Ascending aorta (tissue), 2 donors: ENCODE data around the gene IL18BP. TPM values are rescaled to one million over a fixed set of nuclear protein-coding genes. Genes with fewer than 3 reads are reported as not detected.

Experiments
- DNase-seq, 2 donors: peaks; one replicate each; pipeline ENCODE4 v3.0.0-alpha.2; 2019; ENCODE audit warnings: low spot score in 2 of 2
- H3K27ac ChIP-seq, 2 donors: fragments of 200-600 bp; sonication (generic); one replicate each; pipeline ENCODE4 v1.5.1; 2016 to 2017; ENCODE audit warnings: mild to moderate bottlenecking in 1 of 2
- H3K27me3 ChIP-seq: fragments of 200-600 bp; sonication (generic); one replicate; pipeline ENCODE4 v1.5.1; 2017
- H3K36me3 ChIP-seq, 2 donors: fragments of 200-600 bp; sonication (generic); one replicate each; pipeline ENCODE4 v1.5.1; 2016
- H3K4me1 ChIP-seq, 2 donors: fragments of 200-600 bp; sonication (generic); one replicate each; pipeline ENCODE4 v1.5.1; 2016 to 2017; ENCODE audit warnings: mild to moderate bottlenecking in 1 of 2
- H3K4me3 ChIP-seq, 2 donors: fragments of 200-600 bp; sonication (generic); one replicate each; pipeline ENCODE4 v1.5.1; 2016 to 2017; ENCODE audit warnings: mild to moderate bottlenecking in 1 of 2
- H3K9me3 ChIP-seq, 2 donors: fragments of 200-600 bp; sonication (generic); one replicate each; pipeline ENCODE4 v1.5.1; 2016
- CTCF ChIP-seq, 3 experiments: fragments of 200-600 bp in 2 of 3; fragments of 450-650 bp in 1 of 3; sonication (generic) in 2 of 3; IDR thresholded peaks; one replicate each; pipeline ENCODE4 v1.5.1; 2016 to 2019; ENCODE audit warnings: antibody characterized with exemption in 3 of 3, mild to moderate bottlenecking in 1 of 3, moderate library complexity in 1 of 3
- intact Hi-C: fragments of 100-400 bp; cut with DNase I; formaldehyde crosslinking; loops from one replicate; pipeline ENCODE4 v1.15.1; 2023
- total RNA-seq: library from RNA; depleted of rRNA; stranded (reverse); fragments of >200 nt; gene quantifications from one replicate; pipeline ENCODE4 v1.1.0, GENCODE V29; 2016

The IL18BP gene
- total RNA-seq, 1 donor from 2014 or later = 5.0 TPM

- intact Hi-C loops = no loop called here
- TF ChIP-seq CTCF (IDR thresholded peaks at IDR 0.05) = no peak
- DNase-seq = peak in 1 of 2 donors; percentile 58
- Histone ChIP-seq H3K27me3 (no peaks in the 10 kb centered on the region), H3K4me1 (peaks cover 8% of the 10 kb centered on the region in 2 donors), H3K36me3 (peaks cover 73 to 77% of the 10 kb centered on the region in 2 donors), H3K9me3 (no peaks in the 10 kb centered on the region), H3K4me3 (no peak overlapping the region), H3K27ac (no peak overlapping the region)
These were observed 5.1 kb downstream of the IL18BP start for GRCh38 chr11:72003776-72004171.

GRCh38 chr11:72004515-72005346 is 6.0 kb downstream of the IL18BP start:
- H3K4me1 ChIP-seq = peaks cover 2 to 8% of the 10 kb centered on the region in 2 donors
- no peaks in the 10 kb centered on the region for H3K27me3 ChIP-seq
- DNase-seq = peak in 1 of 2 donors; percentile 53
- H3K27ac ChIP-seq = no peak overlapping the region
- intact Hi-C loops = no loop called here
- H3K4me3 ChIP-seq = no peak overlapping the region
- peaks cover 83 to 87% of the 10 kb centered on the region in 2 donors for H3K36me3 ChIP-seq
- no peaks in the 10 kb centered on the region for H3K9me3 ChIP-seq
- TF ChIP-seq CTCF (IDR thresholded peaks at IDR 0.05) = no peak

- peak in 1 of 2 donors; percentile 53 for DNase-seq
- H3K27ac ChIP-seq = no peak overlapping the region
These were observed 6.9 kb downstream of the IL18BP start for GRCh38 chr11:72005347-72006260.

GRCh38 chr11:72006309-72007088 is 7.8 kb downstream of the IL18BP start:
- DNase-seq = peak in 1 of 2 donors; percentile 46
- Histone ChIP-seq H3K4me1 (no peaks in the 10 kb centered on the region), H3K27ac (no peak overlapping the region), H3K36me3 (peaks cover 97 to 99% of the 10 kb centered on the region in 2 donors), H3K9me3 (no peaks in the 10 kb centered on the region), H3K27me3 (no peaks in the 10 kb centered on the region), H3K4me3 (no peak overlapping the region)
- no peak for TF ChIP-seq CTCF (IDR thresholded peaks at IDR 0.05)
- intact Hi-C loops = no loop called here

More at GRCh38 chr11:72005347-72006260, 6.9 kb downstream of the IL18BP start:
- H3K36me3 ChIP-seq = peaks cover 91 to 95% of the 10 kb centered on the region in 2 donors
- H3K27me3 ChIP-seq = no peaks in the 10 kb centered on the region
- intact Hi-C loops = no loop called here
- H3K4me3 ChIP-seq = no peak overlapping the region
- no peaks in the 10 kb centered on the region for H3K9me3 ChIP-seq
- H3K4me1 ChIP-seq = no peaks in the 10 kb centered on the region
- TF ChIP-seq CTCF (IDR thresholded peaks at IDR 0.05) = no peak

- H3K4me1 ChIP-seq = peaks cover 0 to under 1% of the 10 kb centered on the region in 2 donors
- no peak overlapping the region for H3K4me3 ChIP-seq
- intact Hi-C loops = no loop called here
- peak in 1 of 2 donors; percentile 51 for DNase-seq
- no peak overlapping the region for H3K27ac ChIP-seq
- peaks cover 99 to 100% of the 10 kb centered on the region in 2 donors for H3K36me3 ChIP-seq
- H3K9me3 ChIP-seq = no peaks in the 10 kb centered on the region
- TF ChIP-seq CTCF (IDR thresholded peaks at IDR 0.05) = no peak
- no peaks in the 10 kb centered on the region for H3K27me3 ChIP-seq
These were observed 8.4 kb downstream of the IL18BP start for GRCh38 chr11:72007089-72007476.
